GM12878 (cell line): ENCODE measurements around the gene MFAP3L. TPM values are rescaled to one million over a fixed set of nuclear protein-coding genes. Genes with fewer than 3 reads are reported as not detected.
"Not testable (repeated sequence)": the region's sequence is repeated elsewhere in the genome, so short reads cannot be mapped to it uniquely, and the experiment has no call there.

Source experiments
- ATAC-seq: fragments of 200-7000 bp; cut with Tn5 transposase; 3 replicates; pipeline ENCODE4 v1.9.1; 2020; ENCODE audit warnings: mild to moderate bottlenecking, moderate library complexity
- BruUV-seq: library from RNA; stranded (reverse); fragments of 400-500 nt; replicated peaks from 2 replicates; lab custom pipeline; 2021; lab: Mats Ljungman, UMichigan
- CTCF ChIA-PET: fragments of 300-600 bp; sonication (Branson Sonifier 250); formaldehyde crosslinking; extraction: SDS; loops from one replicate; lab custom pipeline; 2021; ENCODE audit warnings: inconsistent platforms; lab: Yijun Ruan, JAX
- POLR2A ChIA-PET: fragments of 350-600 bp; formaldehyde crosslinking; extraction: SDS; loops from one replicate; lab custom pipeline; 2021; ENCODE audit warnings: inconsistent platforms; lab: Charles Lee
- RAD21 ChIA-PET: fragments of 300-600 bp; sonication (Branson Sonifier 250); formaldehyde crosslinking; loops from one replicate; lab custom pipeline; 2023; ENCODE audit warnings: antibody characterized with exemption; ENCODE audit not compliant: unreplicated experiment; lab: Charles Lee
- SMC1A ChIA-PET: fragments of 300-600 bp; sonication (Branson Sonifier 250); formaldehyde crosslinking; loops from one replicate; lab custom pipeline; 2023; ENCODE audit not compliant: unreplicated experiment, uncharacterized antibody; lab: Charles Lee
- DNase-seq: peaks from one replicate; pipeline ENCODE4 v3.0.0-alpha.2; 2011; ENCODE audit warnings: low read depth, low spot score
- FAIRE-seq: peaks from 3 replicates; lab custom pipeline; 2011; peaks lifted over from hg19 to GRCh38; lab: Jason Lieb, UNC
- H2AFZ ChIP-seq: 2 replicates; pipeline ENCODE4 v1.6.0; 2011; ENCODE audit warnings: low read depth, low read length, control low read depth; ENCODE audit not compliant: control insufficient read depth
- H3K27ac ChIP-seq: 2 replicates; pipeline ENCODE4 v1.5.1; 2011; ENCODE audit warnings: control low read depth; ENCODE audit not compliant: control insufficient read depth, insufficient read depth
- H3K27me3 ChIP-seq, 2 experiments: replicated peaks in 1 of 2; 2 replicates each; pipeline versions ENCODE4 v1.6.0 to v1.6.1; 2011; ENCODE audit warnings: low read length in 1 of 2; ENCODE audit not compliant: control insufficient read depth in 2 of 2, insufficient read depth in 2 of 2
- H3K36me3 ChIP-seq, 2 experiments: 2 replicates each; pipeline ENCODE4 v1.5.1; 2011; ENCODE audit warnings: low read length in 1 of 2; ENCODE audit not compliant: control insufficient read depth in 2 of 2, insufficient read depth in 2 of 2
- H3K4me1 ChIP-seq: 2 replicates; pipeline ENCODE4 v1.6.1; 2011; ENCODE audit warnings: mild to moderate bottlenecking, low read length, moderate library complexity, mixed read lengths; ENCODE audit not compliant: control insufficient read depth, insufficient read depth
- H3K4me2 ChIP-seq: 2 replicates; pipeline ENCODE4 v1.6.0; 2011; ENCODE audit warnings: control low read depth; ENCODE audit not compliant: control insufficient read depth, insufficient read depth
- H3K4me3 ChIP-seq: fragments of 200-600 bp; sonication (generic); 2 replicates; pipeline ENCODE4 v1.5.1; 2016
- H3K79me2 ChIP-seq: 2 replicates; pipeline ENCODE4 v1.6.0; 2011; ENCODE audit warnings: low read length; ENCODE audit not compliant: control insufficient read depth, insufficient read depth
- H3K9ac ChIP-seq: 2 replicates; pipeline ENCODE4 v1.8.0; 2011; ENCODE audit warnings: low read length, control low read depth, mixed read lengths; ENCODE audit not compliant: control insufficient read depth, insufficient read depth
- H3K9me3 ChIP-seq: replicated peaks from 3 replicates; pipeline ENCODE4 v1.5.1; 2011; ENCODE audit warnings: mild to moderate bottlenecking, low read length; ENCODE audit not compliant: control insufficient read depth, insufficient read depth
- H4K20me1 ChIP-seq: 2 replicates; pipeline ENCODE4 v1.6.0; 2011; ENCODE audit not compliant: control insufficient read depth, insufficient read depth
- BCL11A ChIP-seq: IDR thresholded peaks from 2 replicates; pipeline ENCODE4 v1.6.1; 2011; ENCODE audit warnings: low read depth, low read length
- CBX5 ChIP-seq: sonication (generic); IDR thresholded peaks from 2 replicates; pipeline ENCODE4 v1.6.1; 2016; ENCODE audit warnings: low read depth, moderate library complexity, mild to moderate bottlenecking, inconsistent platforms
- POLR2A ChIP-seq: IDR thresholded peaks from 2 replicates; pipeline ENCODE4 v1.6.1; 2011; ENCODE audit warnings: low read depth, mild to moderate bottlenecking, low read length
- RAD21 ChIP-seq: IDR thresholded peaks from 2 replicates; pipeline ENCODE4 v1.6.1; 2011; ENCODE audit warnings: mild to moderate bottlenecking, low read depth, low read length, moderate library complexity; ENCODE audit not compliant: insufficient read depth
- RB1 ChIP-seq: fragments of 450-650 bp; formaldehyde crosslinking; IDR thresholded peaks from 2 replicates; pipeline ENCODE4 v1.6.1; 2017; ENCODE audit warnings: mild to moderate bottlenecking, borderline replicate concordance
- SMC3 ChIP-seq: IDR thresholded peaks from 2 replicates; pipeline ENCODE4 v1.6.1; 2011; ENCODE audit warnings: low read length, improper control_type of control experiment, borderline replicate concordance
- ZNF217 ChIP-seq: fragments of 450-650 bp; IDR thresholded peaks from 2 replicates; pipeline ENCODE4 v1.6.1; 2017; ENCODE audit warnings: antibody characterized with exemption, mild to moderate bottlenecking
- WGBS: methylation state at CpG from one replicate; pipeline ENCODE4 v1.1.6; 2016; ENCODE audit warnings: low lambda C conversion rate; ENCODE audit not compliant: insufficient replicate concordance, insufficient coverage; ENCODE audit errors: missing lambda C conversion rate; 5-methylcytosine and 5-hydroxymethylcytosine counted together
- in situ Hi-C: fragments of 300-500 bp; cut with MboI; formaldehyde crosslinking; loops from 9 replicates; pipeline ENCODE4 v1.14.3; 2018; ENCODE audit warnings: mixed read lengths
- intact Hi-C: fragments of 100-400 bp; cut with micrococcal nuclease; formaldehyde crosslinking; loops from one replicate; pipeline ENCODE4 v1.14.2; 2022; ENCODE audit not compliant: unreplicated experiment
- polyA plus RNA-seq, 11 experiments: library from polyadenylated mRNA; depleted of rRNA in 4 of 11; unstranded in 6 of 11; stranded (reverse) in 5 of 11; fragments of >200 nt; fragmentation: Nextera tagmentation in 4 of 11; fragmentation: Illumina TruSeq in 1 of 11; extraction: Ambion mirVana in 4 of 11; extraction: Trizol in 1 of 11; gene quantifications; 1 replicate in 1 of 11; 2 replicates in 10 of 11; pipeline versions ENCODE4 v1.2.1 to v1.2.3, GENCODE V29; 2011 to 2016; ENCODE audit warnings: inconsistent platforms in 2 of 11, missing spikeins in 2 of 11, low read depth in 1 of 11
- total RNA-seq, 4 experiments: library from RNA; depleted of rRNA in 3 of 4; stranded (reverse); fragments of >200 nt in 3 of 4; fragmentation: Illumina TruSeq in 1 of 4; extraction: Trizol in 1 of 4; gene quantifications; 2 replicates each; pipeline versions ENCODE4 v1.2.1 to v1.2.3, GENCODE V29; 2013 to 2021
- TF ChIP-seq, protein P1 (sequence below): IDR thresholded peaks from 2 replicates; pipeline ENCODE4 v1.6.1; 2012; ENCODE audit warnings: low read depth, low read length, improper control_type of control experiment
- TF ChIP-seq, protein P2 (sequence below): fragments of 450-650 bp; formaldehyde crosslinking; IDR thresholded peaks from 2 replicates; pipeline ENCODE4 v1.5.0; 2022; ENCODE audit warnings: mild to moderate bottlenecking, missing genetic modification characterization

Gene MFAP3L
- total and polyA plus RNA-seq, 10 of the 15 experiments (the other 5 are each of a cell fraction or from before 2014, with no cell fraction given), result 0.10 to 3.0 TPM; not detected in 8

DNA sequence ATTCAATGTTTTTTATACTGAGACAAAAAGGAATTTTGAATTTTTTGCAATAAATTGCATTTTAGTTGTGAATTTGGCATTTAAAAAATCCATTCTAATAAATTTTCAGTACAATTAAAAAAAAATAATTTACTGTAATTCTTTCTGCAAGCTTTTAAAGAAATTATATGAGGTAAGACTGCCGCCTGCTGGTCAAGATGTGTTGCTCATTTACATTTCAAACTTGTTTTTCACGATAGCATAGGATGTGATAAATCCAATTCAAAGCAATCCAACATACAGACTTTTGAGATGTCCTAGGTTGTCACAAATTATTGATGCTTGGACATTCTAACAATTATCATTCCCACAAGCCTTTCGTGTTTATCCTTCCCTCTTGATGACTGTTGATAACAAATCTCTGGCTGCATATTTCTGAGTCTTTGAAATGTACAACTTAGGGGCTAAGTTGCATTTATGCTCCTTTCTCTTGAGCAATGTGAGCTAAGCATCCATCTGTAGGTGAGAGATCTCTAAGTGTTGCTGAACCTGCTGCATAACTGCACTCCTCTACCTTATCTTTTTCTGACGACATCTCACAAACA lies 21.7 kb upstream of the MFAP3L start (continued):
- peak; percentile 88 for TF ChIP-seq RAD21
- TF ChIP-seq CBX5, result no peak
- TF ChIP-seq ZNF217, result no peak
- no peak for TF ChIP-seq RB1
- no peak for TF ChIP-seq BCL11A
- TF ChIP-seq, protein P1, sequence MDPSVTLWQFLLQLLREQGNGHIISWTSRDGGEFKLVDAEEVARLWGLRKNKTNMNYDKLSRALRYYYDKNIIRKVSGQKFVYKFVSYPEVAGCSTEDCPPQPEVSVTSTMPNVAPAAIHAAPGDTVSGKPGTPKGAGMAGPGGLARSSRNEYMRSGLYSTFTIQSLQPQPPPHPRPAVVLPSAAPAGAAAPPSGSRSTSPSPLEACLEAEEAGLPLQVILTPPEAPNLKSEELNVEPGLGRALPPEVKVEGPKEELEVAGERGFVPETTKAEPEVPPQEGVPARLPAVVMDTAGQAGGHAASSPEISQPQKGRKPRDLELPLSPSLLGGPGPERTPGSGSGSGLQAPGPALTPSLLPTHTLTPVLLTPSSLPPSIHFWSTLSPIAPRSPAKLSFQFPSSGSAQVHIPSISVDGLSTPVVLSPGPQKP, result no peak
- no peak for TF ChIP-seq POLR2A
- peak; percentile 79; the same call in 1 of the 2 replicates for TF ChIP-seq SMC3
- TF ChIP-seq, protein P2, sequence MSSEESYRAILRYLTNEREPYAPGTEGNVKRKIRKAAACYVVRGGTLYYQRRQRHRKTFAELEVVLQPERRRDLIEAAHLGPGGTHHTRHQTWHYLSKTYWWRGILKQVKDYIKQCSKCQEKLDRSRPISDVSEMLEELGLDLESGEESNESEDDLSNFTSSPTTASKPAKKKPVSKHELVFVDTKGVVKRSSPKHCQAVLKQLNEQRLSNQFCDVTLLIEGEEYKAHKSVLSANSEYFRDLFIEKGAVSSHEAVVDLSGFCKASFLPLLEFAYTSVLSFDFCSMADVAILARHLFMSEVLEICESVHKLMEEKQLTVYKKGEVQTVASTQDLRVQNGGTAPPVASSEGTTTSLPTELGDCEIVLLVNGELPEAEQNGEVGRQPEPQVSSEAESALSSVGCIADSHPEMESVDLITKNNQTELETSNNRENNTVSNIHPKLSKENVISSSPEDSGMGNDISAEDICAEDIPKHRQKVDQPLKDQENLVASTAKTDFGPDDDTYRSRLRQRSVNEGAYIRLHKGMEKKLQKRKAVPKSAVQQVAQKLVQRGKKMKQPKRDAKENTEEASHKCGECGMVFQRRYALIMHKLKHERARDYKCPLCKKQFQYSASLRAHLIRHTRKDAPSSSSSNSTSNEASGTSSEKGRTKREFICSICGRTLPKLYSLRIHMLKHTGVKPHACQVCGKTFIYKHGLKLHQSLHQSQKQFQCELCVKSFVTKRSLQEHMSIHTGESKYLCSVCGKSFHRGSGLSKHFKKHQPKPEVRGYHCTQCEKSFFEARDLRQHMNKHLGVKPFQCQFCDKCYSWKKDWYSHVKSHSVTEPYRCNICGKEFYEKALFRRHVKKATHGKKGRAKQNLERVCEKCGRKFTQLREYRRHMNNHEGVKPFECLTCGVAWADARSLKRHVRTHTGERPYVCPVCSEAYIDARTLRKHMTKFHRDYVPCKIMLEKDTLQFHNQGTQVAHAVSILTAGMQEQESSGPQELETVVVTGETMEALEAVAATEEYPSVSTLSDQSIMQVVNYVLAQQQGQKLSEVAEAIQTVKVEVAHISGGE (CRISPR knock-in tag), result no peak

DNA sequence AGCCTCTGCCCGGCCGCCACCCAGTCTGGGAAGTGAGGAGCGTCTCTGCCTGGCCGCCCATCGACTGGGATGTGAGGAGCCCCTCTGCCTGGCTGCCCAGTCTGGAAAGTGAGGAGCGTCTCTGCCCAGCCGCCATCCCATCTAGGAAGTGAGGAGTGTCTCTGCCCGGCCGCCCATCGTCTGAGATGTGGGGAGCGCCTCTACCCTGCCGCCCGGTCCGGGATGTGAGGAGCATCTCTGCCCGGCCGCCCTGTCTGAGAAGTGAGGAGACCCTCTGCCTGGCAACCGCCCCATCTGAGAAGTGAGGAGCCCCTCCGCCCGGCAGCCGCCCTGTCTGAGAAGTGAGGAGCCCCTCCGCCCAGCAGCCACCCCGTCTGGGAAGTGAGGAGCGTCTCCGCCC lies 20.0 kb upstream of the MFAP3L start:
- H3K36me3 ChIP-seq, H3K4me2 ChIP-seq, H3K4me1 ChIP-seq, RAD21 ChIA-PET, H4K20me1 ChIP-seq, BruUV-seq, H3K9ac ChIP-seq, H2AFZ ChIP-seq, H3K9me3 ChIP-seq, H3K79me2 ChIP-seq, H3K27me3 ChIP-seq, FAIRE-seq, ATAC-seq, H3K27ac ChIP-seq, H3K4me3 ChIP-seq, DNase-seq, POLR2A ChIA-PET: not testable (repeated sequence)
- CTCF ChIA-PET, result interaction anchor here (4.7 kb wide), 1 partner anchor 236 kb away, joined by 24 read pairs; no protein-coding TSS in a partner anchor
- intact Hi-C loops (loop anchor here (2.0 kb wide), 1 partner anchor 433 kb away; the partner anchor contains the start of gene NEK1), in situ Hi-C loops (loop anchor here (10.0 kb wide), 1 partner anchor 1121 kb away; no protein-coding TSS in a partner anchor)
- SMC1A ChIA-PET, result interaction anchor here (3.2 kb wide), 1 partner anchor 236 kb away, joined by 15 read pairs; no protein-coding TSS in a partner anchor
- 92% methylated on average over 20 of the region's 24 CpGs for WGBS
